ENCODE results near the gene TMEM191C.
"Not testable (repeated sequence)": the region's sequence is repeated elsewhere in the genome, so short reads cannot be mapped to it uniquely, and the experiment has no call there.

TMEM191C gene

GRCh38 chr22:21446128-21446826, 20.9 kb upstream of the TMEM191C start:
- DNase-seq = no peak

GRCh38 chr22:21446827-21447690, 20.1 kb upstream of the TMEM191C start:
- no peak for DNase-seq

GRCh38 chr22:21447694-21448402, 19.3 kb upstream of the TMEM191C start:
- no peak for DNase-seq

DNA sequence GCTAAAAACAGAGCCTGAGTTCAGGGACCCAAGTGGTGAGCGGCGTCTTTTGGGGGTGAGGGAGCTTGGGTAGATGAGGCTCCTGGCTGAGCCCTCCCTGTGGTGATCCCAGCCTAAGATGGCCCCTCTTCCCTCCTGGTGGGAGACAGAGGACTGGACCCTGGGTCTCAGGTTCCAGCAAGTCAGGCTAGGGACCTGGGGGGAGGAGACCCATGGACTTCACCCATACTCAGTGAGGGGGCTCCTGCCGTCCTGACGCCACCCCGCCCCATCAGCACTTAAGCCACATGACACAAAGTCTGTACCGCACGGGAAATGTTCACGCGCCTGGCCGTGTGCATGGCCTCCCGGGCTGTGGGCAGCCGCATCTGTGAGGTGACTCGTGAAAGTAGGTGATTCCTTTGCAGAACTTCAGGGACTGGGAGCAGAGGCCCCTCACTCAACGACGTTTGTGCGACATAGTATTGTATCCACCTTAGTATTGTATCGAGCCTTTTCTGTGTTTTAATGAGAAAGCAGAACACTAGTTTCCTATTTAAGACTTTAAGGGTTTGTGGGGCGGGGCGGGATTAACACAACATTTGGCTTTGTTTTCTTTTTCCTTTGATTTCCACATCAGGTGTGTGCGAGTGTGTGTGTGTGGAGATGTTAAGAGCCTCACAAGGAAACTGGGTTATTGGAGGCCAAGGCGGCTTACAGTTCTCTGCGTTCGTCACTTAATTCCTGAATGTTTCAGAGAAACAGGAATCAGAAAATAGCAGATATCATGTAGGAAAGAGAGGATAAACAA, 18.4 kb upstream of the TMEM191C start:
- no peak for DNase-seq

DNA sequence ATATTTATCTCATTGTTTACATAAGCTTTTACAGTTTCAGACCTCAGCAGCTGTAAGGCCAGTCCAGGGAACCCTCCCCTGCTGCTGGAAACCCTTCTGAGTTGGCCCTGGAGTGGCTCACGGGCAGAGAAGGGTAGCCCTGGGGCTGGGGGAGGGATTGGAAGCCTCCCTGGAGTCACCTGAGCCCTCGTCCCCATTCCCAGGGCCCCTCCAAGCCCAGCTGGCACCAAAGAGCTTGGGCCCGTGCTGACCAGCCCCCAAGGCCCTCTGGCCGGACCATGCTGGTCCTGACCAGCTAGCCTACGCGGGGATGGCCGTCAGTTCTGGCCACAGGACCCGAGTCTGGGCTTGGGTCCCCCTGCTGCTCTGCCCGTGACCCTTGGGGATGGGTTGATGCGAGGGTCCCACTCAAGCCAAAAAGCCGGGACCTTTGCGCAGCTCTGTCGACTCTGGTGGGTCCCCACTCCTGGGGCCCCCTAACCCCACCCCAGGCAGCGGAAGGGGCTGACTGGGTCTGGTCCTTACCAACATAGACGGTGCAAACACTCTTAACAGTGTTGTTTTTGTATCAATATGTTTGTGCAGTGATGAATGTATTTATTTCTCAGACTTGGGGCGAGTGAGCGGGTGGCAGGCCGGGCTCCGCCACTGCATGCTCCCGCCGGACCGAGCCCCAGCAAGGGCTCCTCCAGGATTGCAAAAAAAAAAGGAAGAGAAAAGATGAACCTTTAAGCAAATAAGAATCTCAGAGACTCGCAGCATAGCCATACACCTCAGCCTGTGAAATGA, 17.5 kb upstream of the TMEM191C start:
- DNase-seq = no peak

GRCh38 chr22:21450320-21450831, 16.8 kb upstream of the TMEM191C start:
- DNase-seq = no peak

DNA sequence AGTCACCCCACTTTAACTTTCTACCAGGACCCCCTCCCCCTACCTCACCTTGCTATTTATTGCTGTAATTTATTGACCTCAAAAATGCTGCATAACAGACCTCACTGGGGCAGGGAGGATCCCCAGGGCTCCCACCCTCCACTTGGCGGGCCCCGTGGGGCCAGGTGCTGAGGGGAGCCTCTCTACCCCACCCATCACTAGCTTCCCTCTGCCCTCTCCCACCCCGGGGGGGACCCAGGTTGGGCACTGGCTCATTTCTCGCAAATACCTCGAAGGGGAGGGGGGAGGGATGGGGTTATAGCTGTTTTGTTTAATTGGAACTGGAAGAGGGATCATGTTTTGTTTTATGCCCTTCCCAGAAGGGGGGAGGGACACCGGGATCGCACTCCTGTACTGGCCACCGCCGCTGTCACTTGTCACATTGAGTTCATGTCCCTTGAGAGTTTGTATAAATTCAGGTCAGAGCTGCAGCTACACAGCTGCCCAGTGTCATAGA, 16.3 kb upstream of the TMEM191C start:
- no peak for DNase-seq

GRCh38 chr22:21451545-21452520, 15.4 kb upstream of the TMEM191C start:
- no peak for DNase-seq

- not testable (repeated sequence) for DNase-seq
Measured at GRCh38 chr22:21452666-21453065, 14.5 kb upstream of the TMEM191C start.

GRCh38 chr22:21454998-21455333, 12.2 kb upstream of the TMEM191C start:
- not testable (repeated sequence) for DNase-seq

GRCh38 chr22:21455334-21456089, 11.7 kb upstream of the TMEM191C start:
- DNase-seq = no peak

GRCh38 chr22:21457023-21457787, 10.0 kb upstream of the TMEM191C start:
- DNase-seq = no peak

DNA sequence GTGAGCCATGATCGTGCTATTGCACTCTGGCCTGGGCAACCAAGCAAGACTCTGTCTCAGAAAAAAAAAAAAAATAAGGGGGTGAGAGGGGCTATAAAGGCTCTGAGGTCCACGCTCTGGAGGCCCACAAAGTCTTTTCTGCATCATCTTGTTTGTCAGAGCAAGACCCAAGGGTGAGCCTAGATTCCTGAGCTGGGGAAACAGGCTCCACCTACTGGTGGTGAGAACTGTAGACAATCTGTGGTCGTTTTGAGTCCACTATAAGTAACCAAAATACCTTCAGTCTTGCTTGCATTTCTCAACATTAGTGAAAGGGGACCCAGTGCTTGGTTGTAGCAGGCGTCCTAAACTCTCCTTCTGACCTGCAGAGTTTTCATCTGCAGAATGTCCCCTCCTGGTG, 4.5 kb upstream of the TMEM191C start:
- not testable (repeated sequence) for DNase-seq

- peak; percentile 94 to 96 for DNase-seq
Measured at GRCh38 chr22:21468194-21469096, 1.3 kb downstream of the TMEM191C start.

- peak in 1 of 2 donors; percentile 12 for DNase-seq
Measured at GRCh38 chr22:21469097-21469994, 2.2 kb downstream of the TMEM191C start.

DNA sequence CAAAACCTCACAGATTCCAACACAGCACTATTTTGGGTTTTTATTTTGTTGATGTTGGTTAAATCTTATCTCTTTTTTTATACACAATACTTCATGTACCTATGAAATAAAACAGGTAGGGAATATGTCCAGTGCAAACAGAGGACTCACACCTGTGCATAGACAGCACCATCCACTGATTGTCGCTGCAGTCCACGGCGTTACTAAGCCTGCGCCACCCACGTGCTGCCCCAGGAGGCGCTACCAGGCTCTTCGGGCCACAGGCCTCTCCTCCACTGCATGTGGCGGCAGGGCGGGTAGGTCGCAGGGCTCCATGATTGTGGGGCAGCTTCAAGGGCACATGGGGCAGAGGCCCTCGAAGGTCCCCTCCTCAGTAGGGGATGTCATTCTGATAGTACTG, 5.8 kb downstream of the TMEM191C start:
- not testable (repeated sequence) for DNase-seq

All from CD4-positive, alpha-beta T cell treated with Interferon alpha-2 for 1 hour (primary cell).